ENCODE measurements around the gene PVALEF. TPM values are rescaled to one million over a fixed set of nuclear protein-coding genes. Genes with fewer than 3 reads are reported as not detected.

The PVALEF gene
- total and polyA plus RNA-seq, 2 of the 13 experiments (the other 11 are each of a cell fraction or from before 2014, with no cell fraction given), result 0.18 TPM

GRCh38 chr17:81132770-81133723 is 32.3 kb upstream of the PVALEF start (continued):
- TF ChIP-seq ARID3A (IDR thresholded peaks at IDR 0.05; ENCODE audit: low read depth, low read length) (no peak), ZUFSP (CRISPR knock-in tag; IDR thresholded peaks at IDR 0.05; ENCODE audit: borderline replicate concordance) (no peak), FLYWCH1 (CRISPR knock-in tag; IDR thresholded peaks at IDR 0.05) (no peak), ZNF547 (CRISPR knock-in tag; IDR thresholded peaks at IDR 0.05) (no peak), CSRNP1 (CRISPR knock-in tag; IDR thresholded peaks at IDR 0.05) (no peak), HOXA9 (CRISPR knock-in tag; IDR thresholded peaks at IDR 0.05; ENCODE audit: borderline replicate concordance) (no peak), ZNF576 (CRISPR knock-in tag; IDR thresholded peaks at IDR 0.05) (no peak), ATF4 (CRISPR knock-in tag; IDR thresholded peaks at IDR 0.05) (no peak), RARA (CRISPR knock-in tag; IDR thresholded peaks at IDR 0.05) (peak; percentile 33; the same call in 1 of the 2 replicates), ISL2 (CRISPR knock-in tag; IDR thresholded peaks at IDR 0.05) (no peak), ZNF121 (CRISPR knock-in tag; IDR thresholded peaks at IDR 0.05) (no peak), ZNF263 (CRISPR knock-in tag; IDR thresholded peaks at IDR 0.05) (peak; percentile 93), XRCC5 (optimal IDR thresholded peaks at IDR 0.05; ENCODE audit: low read length) (peak; percentile 21), ZSCAN22 (CRISPR knock-in tag; IDR thresholded peaks at IDR 0.05) (no peak), MEIS1 (CRISPR knock-in tag; IDR thresholded peaks at IDR 0.05; ENCODE audit: borderline replicate concordance) (0 out of 2 replicates have a peak, but pooled peaks have one; percentile 22), ZBTB1 (CRISPR knock-in tag; IDR thresholded peaks at IDR 0.05; ENCODE audit: borderline replicate concordance) (no peak), RNF2 (conservative IDR thresholded peaks at IDR 0.05; ENCODE audit: low read depth) (no peak), RELA (CRISPR knock-in tag; IDR thresholded peaks at IDR 0.05) (no peak)
- TF ChIP-seq, protein P1, sequence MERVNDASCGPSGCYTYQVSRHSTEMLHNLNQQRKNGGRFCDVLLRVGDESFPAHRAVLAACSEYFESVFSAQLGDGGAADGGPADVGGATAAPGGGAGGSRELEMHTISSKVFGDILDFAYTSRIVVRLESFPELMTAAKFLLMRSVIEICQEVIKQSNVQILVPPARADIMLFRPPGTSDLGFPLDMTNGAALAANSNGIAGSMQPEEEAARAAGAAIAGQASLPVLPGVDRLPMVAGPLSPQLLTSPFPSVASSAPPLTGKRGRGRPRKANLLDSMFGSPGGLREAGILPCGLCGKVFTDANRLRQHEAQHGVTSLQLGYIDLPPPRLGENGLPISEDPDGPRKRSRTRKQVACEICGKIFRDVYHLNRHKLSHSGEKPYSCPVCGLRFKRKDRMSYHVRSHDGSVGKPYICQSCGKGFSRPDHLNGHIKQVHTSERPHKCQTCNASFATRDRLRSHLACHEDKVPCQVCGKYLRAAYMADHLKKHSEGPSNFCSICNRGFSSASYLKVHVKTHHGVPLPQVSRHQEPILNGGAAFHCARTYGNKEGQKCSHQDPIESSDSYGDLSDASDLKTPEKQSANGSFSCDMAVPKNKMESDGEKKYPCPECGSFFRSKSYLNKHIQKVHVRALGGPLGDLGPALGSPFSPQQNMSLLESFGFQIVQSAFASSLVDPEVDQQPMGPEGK (CRISPR knock-in tag; IDR thresholded peaks at IDR 0.05), result peak; percentile 82
